ENCODE data around the gene ZNF761.
"Not testable (repeated sequence)": the region's sequence is repeated elsewhere in the genome, so short reads cannot be mapped to it uniquely, and the experiment has no call there.

DNA sequence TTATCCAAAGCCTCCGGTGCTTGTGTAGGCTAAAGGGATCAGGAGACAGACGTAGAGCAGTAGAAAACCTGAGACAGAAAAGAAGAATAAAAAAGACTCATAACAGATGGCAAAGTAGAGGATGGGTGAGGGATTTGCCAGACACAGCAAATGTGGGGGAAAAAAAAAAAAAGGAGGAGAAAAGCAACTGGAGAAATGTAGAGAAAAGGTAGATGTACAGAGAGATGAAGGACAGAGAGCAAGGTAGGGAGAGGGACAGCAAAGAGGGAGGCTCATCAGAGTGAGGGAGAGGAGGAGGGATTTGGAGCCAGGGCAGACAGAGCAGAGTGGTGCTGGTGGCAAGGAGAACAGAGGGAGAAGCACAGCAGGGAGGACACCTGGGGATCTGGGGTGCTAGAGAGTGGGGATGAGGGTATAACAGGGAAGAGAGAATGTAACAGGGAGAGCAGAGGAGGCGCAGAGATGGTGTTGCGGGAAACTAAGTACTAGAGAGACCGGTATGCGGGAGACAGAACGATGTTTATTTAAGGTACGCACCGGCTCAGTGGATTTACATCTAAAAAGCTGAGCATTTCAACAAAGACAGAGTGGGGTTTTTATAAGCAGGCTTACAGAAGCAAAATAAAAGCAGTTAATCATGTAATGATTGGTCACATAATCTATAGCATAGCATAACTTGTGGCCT lies 35.8 kb upstream of the ZNF761 start:
- TF ChIP-seq TSHZ2 (CRISPR knock-in tag; IDR thresholded peaks at IDR 0.05); CREB5 (CRISPR knock-in tag; IDR thresholded peaks at IDR 0.05; ENCODE audit: low read depth); RARB (CRISPR knock-in tag; IDR thresholded peaks at IDR 0.05): not testable (repeated sequence)

Data from SK-N-SH treated with all-trans-retinoic acid at 6 μM for 48 hours (cell line).